ENCODE results near the gene FAM234B.
"Not testable (repeated sequence)": the region's sequence is repeated elsewhere in the genome, so short reads cannot be mapped to it uniquely, and the experiment has no call there.

Gene FAM234B

GRCh38 chr12:13061377-13061776 lies 17.2 kb downstream of the FAM234B start:
- no peak for DNase-seq (ENCODE audit: low read depth)

- no peak for DNase-seq (ENCODE audit: low read depth)
Observed at GRCh38 chr12:13062669-13063068, 18.5 kb downstream of the FAM234B start.

- no peak for DNase-seq (ENCODE audit: low read depth)
Observed at GRCh38 chr12:13066014-13066413, 21.8 kb downstream of the FAM234B start.

GRCh38 chr12:13066459-13066858 lies 22.3 kb downstream of the FAM234B start:
- no peak for DNase-seq (ENCODE audit: low read depth)

GRCh38 chr12:13067322-13067721 lies 23.1 kb downstream of the FAM234B start:
- no peak for DNase-seq (ENCODE audit: low read depth)

GRCh38 chr12:13069380-13069779 lies 25.2 kb downstream of the FAM234B start:
- DNase-seq (ENCODE audit: low read depth), result no peak

GRCh38 chr12:13071305-13072280 lies 27.4 kb downstream of the FAM234B start:
- no peak for DNase-seq (ENCODE audit: low read depth)

GRCh38 chr12:13073173-13073572 lies 29.0 kb downstream of the FAM234B start:
- no peak for DNase-seq (ENCODE audit: low read depth)

- DNase-seq (ENCODE audit: low read depth), result no peak
Observed at GRCh38 chr12:13074396-13075117, 30.4 kb downstream of the FAM234B start.

- no peak for DNase-seq (ENCODE audit: low read depth)
Observed at GRCh38 chr12:13075118-13075480, 30.9 kb downstream of the FAM234B start.

GRCh38 chr12:13075786-13076570 lies 31.8 kb downstream of the FAM234B start:
- no peak for DNase-seq (ENCODE audit: low read depth)

GRCh38 chr12:13079440-13079906 lies 35.3 kb downstream of the FAM234B start:
- no peak for DNase-seq (ENCODE audit: low read depth)

GRCh38 chr12:13080266-13080665 lies 36.1 kb downstream of the FAM234B start:
- no peak for DNase-seq (ENCODE audit: low read depth)

- DNase-seq (ENCODE audit: low read depth), result no peak
Observed at GRCh38 chr12:13082861-13083260, 38.7 kb downstream of the FAM234B start.

GRCh38 chr12:13083638-13084037 lies 39.5 kb downstream of the FAM234B start:
- not testable (repeated sequence) for DNase-seq (ENCODE audit: low read depth)

- DNase-seq (ENCODE audit: low read depth), result no peak
Observed at GRCh38 chr12:13084898-13085640, 40.9 kb downstream of the FAM234B start.

- DNase-seq (ENCODE audit: low read depth), result no peak
Observed at GRCh38 chr12:13085968-13086686, 41.9 kb downstream of the FAM234B start.

GRCh38 chr12:13087766-13088165 lies 43.6 kb downstream of the FAM234B start:
- no peak for DNase-seq (ENCODE audit: low read depth)

GRCh38 chr12:13088496-13088895 lies 44.3 kb downstream of the FAM234B start:
- DNase-seq (ENCODE audit: low read depth), result no peak

GRCh38 chr12:13090054-13090453 lies 45.9 kb downstream of the FAM234B start:
- no peak for DNase-seq (ENCODE audit: low read depth)

- DNase-seq (ENCODE audit: low read depth), result no peak
Observed at GRCh38 chr12:13091832-13092231, 47.7 kb downstream of the FAM234B start.
